Measurements from ENCODE around the gene CBLIF.

The CBLIF gene

GRCh38 chr11:59883597-59883996 is 38.3 kb upstream of the CBLIF start:
- Histone ChIP-seq H3K4me1 (ENCODE audit: insufficient read depth, low read length, poor library complexity, severe bottlenecking) (no peaks in the 10 kb centered on the region), H2AFZ (ENCODE audit: low read length) (no peak overlapping the region), H3K4me3 (ENCODE audit: low read length, poor library complexity, severe bottlenecking) (no peak overlapping the region), H3F3A (ENCODE audit: low read depth) (no peaks in the 10 kb centered on the region), H3K9me3 (ENCODE audit: insufficient read depth, low read depth, low read length) (no peaks in the 10 kb centered on the region), H3K4me2 (ENCODE audit: low read depth, low read length, poor library complexity, severe bottlenecking) (no peak overlapping the region), H4K20me1 (ENCODE audit: insufficient read depth, low read length, poor library complexity, severe bottlenecking) (no peaks in the 10 kb centered on the region), H3K9ac (ENCODE audit: low read depth, low read length, poor library complexity, severe bottlenecking) (no peak overlapping the region), H3K27me3 (ENCODE audit: insufficient read depth, low read length, poor library complexity, severe bottlenecking) (no peaks in the 10 kb centered on the region), H3K79me2 (ENCODE audit: insufficient read depth, low read length) (no peaks in the 10 kb centered on the region), H3K36me3 (ENCODE audit: insufficient read depth, low read length) (no peaks in the 10 kb centered on the region), H3K9me2 (replicated peaks; ENCODE audit: low read depth, low read length) (no peaks in the 10 kb centered on the region)
- TF ChIP-seq, protein P1, sequence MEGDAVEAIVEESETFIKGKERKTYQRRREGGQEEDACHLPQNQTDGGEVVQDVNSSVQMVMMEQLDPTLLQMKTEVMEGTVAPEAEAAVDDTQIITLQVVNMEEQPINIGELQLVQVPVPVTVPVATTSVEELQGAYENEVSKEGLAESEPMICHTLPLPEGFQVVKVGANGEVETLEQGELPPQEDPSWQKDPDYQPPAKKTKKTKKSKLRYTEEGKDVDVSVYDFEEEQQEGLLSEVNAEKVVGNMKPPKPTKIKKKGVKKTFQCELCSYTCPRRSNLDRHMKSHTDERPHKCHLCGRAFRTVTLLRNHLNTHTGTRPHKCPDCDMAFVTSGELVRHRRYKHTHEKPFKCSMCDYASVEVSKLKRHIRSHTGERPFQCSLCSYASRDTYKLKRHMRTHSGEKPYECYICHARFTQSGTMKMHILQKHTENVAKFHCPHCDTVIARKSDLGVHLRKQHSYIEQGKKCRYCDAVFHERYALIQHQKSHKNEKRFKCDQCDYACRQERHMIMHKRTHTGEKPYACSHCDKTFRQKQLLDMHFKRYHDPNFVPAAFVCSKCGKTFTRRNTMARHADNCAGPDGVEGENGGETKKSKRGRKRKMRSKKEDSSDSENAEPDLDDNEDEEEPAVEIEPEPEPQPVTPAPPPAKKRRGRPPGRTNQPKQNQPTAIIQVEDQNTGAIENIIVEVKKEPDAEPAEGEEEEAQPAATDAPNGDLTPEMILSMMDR (conservative IDR thresholded peaks at IDR 0.05; ENCODE audit: low read length), result no peak
- no peak for TF ChIP-seq EZH2phosphoT487 (IDR thresholded peaks at IDR 0.05; ENCODE audit: borderline replicate concordance)

GRCh38 chr11:59879567-59879966 is 34.3 kb upstream of the CBLIF start:
- Histone ChIP-seq H3K4me3 (ENCODE audit: low read length, poor library complexity, severe bottlenecking) (no peak overlapping the region), H3K9me3 (ENCODE audit: insufficient read depth, low read depth, low read length) (no peaks in the 10 kb centered on the region), H3K4me2 (ENCODE audit: low read depth, low read length, poor library complexity, severe bottlenecking) (no peak overlapping the region), H4K20me1 (ENCODE audit: insufficient read depth, low read length, poor library complexity, severe bottlenecking) (no peaks in the 10 kb centered on the region), H3K36me3 (ENCODE audit: insufficient read depth, low read length) (no peaks in the 10 kb centered on the region), H3F3A (ENCODE audit: low read depth) (no peaks in the 10 kb centered on the region), H3K79me2 (ENCODE audit: insufficient read depth, low read length) (no peaks in the 10 kb centered on the region), H3K27me3 (ENCODE audit: insufficient read depth, low read length, poor library complexity, severe bottlenecking) (no peaks in the 10 kb centered on the region), H3K9ac (ENCODE audit: low read depth, low read length, poor library complexity, severe bottlenecking) (no peak overlapping the region), H3K4me1 (ENCODE audit: insufficient read depth, low read length, poor library complexity, severe bottlenecking) (no peaks in the 10 kb centered on the region), H2AFZ (ENCODE audit: low read length) (no peak overlapping the region), H3K9me2 (replicated peaks; ENCODE audit: low read depth, low read length) (no peaks in the 10 kb centered on the region)
- TF ChIP-seq, protein P1 (conservative IDR thresholded peaks at IDR 0.05; ENCODE audit: low read length), result no peak
- TF ChIP-seq EZH2phosphoT487 (IDR thresholded peaks at IDR 0.05; ENCODE audit: borderline replicate concordance), result no peak

GRCh38 chr11:59878575-59878974 is 33.3 kb upstream of the CBLIF start, which contains the start of gene OOSP3:
TSS of gene OOSP3 (plus strand) at chr11:59878782. CDS start at chr11:59878809, 27 bp downstream.
- Histone ChIP-seq H3F3A (ENCODE audit: low read depth) (no peaks in the 10 kb centered on the region), H3K27me3 (ENCODE audit: insufficient read depth, low read length, poor library complexity, severe bottlenecking) (no peaks in the 10 kb centered on the region), H3K4me3 (ENCODE audit: low read length, poor library complexity, severe bottlenecking) (no peak within 1 kb of the TSS), H3K79me2 (ENCODE audit: insufficient read depth, low read length) (no peaks in the 10 kb centered on the region), H3K36me3 (ENCODE audit: insufficient read depth, low read length) (no peaks in the 10 kb centered on the region), H3K4me2 (ENCODE audit: low read depth, low read length, poor library complexity, severe bottlenecking) (no peak within 1 kb of the TSS), H3K9me2 (replicated peaks; ENCODE audit: low read depth, low read length) (no peaks in the 10 kb centered on the region), H3K9ac (ENCODE audit: low read depth, low read length, poor library complexity, severe bottlenecking) (no peak within 1 kb of the TSS), H3K4me1 (ENCODE audit: insufficient read depth, low read length, poor library complexity, severe bottlenecking) (no peaks in the 10 kb centered on the region), H4K20me1 (ENCODE audit: insufficient read depth, low read length, poor library complexity, severe bottlenecking) (no peaks in the 10 kb centered on the region), H3K9me3 (ENCODE audit: insufficient read depth, low read depth, low read length) (no peaks in the 10 kb centered on the region), H2AFZ (ENCODE audit: low read length) (no peak within 1 kb of the TSS)
- TF ChIP-seq EZH2phosphoT487 (IDR thresholded peaks at IDR 0.05; ENCODE audit: borderline replicate concordance), result no peak
- TF ChIP-seq, protein P1 (conservative IDR thresholded peaks at IDR 0.05; ENCODE audit: low read length), result no peak
